GM19452 (cell line): Measurements from ENCODE around the gene OTX1.
A peak's percentile ranks its signal among the peaks of the same experiment; 100 is the strongest.
"Not testable (repeated sequence)": the region's sequence is repeated elsewhere in the genome, so short reads cannot be mapped to it uniquely, and the experiment has no call there.

Experiments
- ATAC-seq: cut with Tn5 transposase; IDR thresholded peaks from one replicate; pipeline ENCODE4 v1.9.1; 2021; ENCODE audit not compliant: unreplicated experiment

Gene OTX1

DNA sequence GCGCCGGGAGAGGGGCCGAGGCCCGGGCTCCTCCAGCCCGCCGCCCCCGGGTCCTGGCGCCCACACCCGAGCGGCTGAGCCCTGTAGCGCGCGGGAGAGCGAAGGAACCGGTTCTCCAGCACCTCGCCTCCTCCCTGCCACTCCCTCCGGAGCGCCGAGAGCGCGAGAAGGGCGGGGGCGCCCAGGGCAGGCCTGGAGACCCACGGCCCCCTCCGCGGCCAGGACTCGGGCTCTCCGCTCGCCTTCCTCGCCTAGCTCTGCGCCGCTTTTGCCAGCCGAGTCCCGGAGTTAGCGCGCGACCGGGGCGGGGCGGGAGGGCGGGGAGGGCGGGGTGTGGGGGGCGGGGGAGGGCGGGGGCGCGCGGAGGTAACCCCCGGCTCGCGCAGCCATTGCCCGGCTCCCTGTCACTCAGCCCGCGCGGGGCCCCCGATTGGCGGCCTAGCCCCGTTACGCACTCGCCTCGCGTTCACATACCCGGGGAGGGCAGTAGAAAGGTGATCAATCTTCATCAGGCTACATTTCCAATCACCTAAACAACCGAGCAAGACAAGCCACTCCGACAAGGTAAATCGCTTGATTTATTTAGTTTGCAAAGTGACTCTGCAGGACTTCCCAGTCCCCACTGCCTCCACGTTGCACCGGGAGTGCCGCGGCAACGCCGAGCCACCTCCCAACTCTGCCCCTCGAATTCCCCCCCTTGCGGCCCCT, at the start of gene OTX1:
OTX1 (plus strand) TSS at position 497 of the 708 bp plus-strand sequence. CDS start 2,161 bp downstream, outside the sequence.
- peak; percentile 75 for ATAC-seq

DNA sequence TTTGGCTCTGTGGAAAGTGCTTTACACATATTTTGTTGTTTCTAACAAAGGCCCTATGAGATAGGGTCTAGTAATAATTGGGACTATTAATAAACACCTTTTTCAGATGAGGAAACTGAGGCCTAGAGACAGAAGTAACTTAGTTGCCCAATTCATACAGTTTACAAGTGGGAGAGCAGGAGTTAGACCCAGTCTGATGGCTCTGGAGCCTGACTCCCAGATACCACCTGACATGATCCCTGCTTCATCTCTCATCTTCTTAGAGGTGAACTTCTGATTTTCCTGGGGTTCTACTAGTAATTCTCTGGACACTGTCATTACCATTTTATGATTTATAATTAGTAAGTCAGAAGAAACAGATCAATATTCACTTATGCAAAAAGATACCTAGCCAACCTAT, 49.1 kb upstream of the OTX1 start:
- no peak for ATAC-seq

DNA sequence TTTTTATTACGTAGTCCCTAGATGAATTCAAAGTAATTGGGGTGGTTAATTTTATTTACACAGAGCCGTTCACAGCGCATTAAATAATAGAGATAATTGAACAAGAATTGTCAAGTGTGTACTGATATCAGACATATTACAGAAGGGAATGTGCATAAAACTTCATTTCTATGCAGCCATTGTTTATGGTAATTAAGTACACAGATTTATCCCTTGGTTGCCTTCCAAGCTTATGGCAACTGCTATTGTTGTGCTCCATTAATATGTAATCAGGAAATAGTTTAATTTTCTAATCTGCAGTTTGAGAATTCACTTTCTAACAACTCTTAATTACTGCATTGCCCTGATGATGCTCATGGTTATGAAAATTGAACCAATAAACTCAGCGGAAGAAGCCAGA, 47.3 kb upstream of the OTX1 start:
- no peak for ATAC-seq

DNA sequence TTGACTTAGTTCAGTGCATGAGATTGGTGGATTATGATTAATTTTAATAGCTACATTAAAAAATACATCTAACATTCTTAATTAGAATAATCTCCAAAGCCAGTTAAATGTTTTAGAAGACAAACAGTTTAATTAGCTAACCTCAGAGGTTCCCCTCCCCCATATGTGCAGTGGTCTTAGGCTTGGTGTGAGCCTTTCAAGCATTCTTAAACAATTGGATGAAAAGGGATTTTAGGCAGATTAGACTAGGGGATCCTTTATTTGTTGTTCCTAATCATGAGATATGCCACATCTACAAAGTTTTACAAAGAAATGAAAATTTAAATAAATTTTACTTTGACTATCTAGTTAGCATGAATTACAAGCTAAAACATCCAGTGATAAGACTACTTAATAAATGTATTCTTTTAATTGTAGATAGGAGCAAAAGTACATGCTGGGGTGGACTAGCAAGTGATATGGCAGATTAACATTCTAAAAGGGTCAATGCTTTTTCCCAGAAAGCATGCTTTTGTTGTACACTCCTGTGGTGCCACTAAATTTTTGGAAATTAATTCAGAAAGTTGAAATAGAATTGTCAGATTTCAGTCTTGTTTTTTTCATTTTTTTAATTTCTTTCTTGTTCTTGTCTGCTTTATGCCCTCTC, 42.7 kb upstream of the OTX1 start:
- no peak for ATAC-seq

DNA sequence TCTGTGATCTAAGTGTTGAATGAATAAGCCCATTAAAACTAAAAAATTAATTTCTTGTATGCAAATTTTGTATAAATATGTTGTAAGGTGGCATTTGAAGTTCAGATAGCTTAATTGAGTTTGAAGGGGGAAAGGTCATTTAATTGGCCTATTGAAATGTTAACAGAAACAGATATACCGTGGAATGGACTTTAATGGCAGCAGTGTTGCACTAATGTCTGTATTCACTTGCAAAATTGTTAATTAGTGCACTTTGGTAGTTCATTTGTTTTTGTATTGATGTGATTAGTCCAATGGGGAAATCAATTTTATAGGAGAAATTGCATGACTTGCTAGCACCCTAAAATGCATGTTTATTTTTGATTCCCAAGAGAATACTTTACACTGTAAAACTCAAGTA, 41.8 kb upstream of the OTX1 start:
- no peak for ATAC-seq

DNA sequence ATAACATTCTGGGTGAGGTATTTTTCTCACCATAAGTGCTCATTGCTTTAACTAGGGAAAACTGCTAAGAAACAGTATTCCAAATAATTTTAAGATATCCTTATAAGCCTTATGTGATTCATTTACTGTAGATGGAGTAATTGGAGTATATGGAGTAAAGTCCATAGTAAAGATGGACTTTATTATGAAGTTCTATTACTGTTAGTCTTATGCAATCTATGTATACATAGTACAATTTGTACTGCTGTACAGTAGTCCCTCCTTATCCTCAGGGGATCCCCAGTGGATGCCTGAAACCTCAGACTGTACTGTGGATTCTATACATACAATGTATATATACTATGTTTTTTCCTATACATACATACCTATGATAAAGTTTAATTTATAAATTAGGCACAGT, 41.1 kb upstream of the OTX1 start:
- no peak for ATAC-seq

DNA sequence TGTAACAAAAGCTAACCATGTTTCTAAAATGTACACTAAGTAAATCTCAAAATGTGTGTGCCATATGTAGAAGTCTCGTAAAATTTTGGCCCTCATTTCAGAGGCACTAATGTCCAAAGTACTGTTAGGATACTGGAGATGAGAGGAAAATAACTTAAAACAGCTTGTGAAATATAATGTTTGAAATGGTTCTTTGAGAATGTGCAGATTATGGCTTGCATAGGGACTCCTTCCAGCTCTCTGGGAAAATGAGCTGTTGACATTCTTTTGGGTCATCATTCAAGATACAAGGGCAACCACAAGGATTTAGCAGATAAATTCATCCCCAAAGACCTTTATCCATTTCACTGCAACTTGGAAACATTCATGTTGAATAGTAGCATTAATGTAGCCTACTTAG, 38.1 kb upstream of the OTX1 start:
- ATAC-seq: no peak

DNA sequence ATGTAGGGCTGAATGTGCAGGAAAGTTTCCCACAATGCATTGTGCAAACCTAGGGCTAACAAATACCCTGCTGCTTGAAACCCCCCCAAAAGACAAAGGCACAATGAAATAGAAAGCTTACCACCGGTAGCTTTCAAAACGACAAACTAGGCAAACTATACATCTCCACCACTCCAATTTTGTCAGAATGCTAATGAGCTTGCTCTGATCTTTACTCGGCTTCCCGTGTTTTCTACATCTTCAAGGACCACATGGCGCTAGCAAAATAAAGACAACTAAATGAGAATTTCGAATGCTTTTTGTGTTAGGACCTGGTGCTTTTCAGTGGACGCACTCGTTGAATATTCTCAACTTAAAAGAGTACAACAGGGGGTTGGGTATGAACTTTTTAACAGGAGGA, 37.2 kb upstream of the OTX1 start:
- ATAC-seq: no peak

DNA sequence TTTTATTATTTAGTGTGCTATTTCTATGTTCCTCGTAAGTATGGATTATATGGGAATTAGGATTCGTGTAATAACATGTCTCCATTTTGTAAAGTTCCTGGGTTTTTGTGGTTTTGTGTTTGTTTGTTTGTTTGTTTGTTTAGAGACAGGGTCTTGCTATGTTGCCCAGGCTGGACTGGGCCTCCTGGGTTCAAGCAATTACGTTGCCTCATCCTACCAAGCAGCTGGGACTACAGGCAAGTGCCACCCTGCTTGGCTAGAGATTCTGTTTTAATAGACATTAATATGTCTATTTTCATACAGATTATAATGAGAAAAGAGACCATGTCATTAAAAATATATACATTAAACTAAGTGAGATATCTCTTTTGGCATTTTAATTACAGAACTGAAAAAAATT, 35.2 kb upstream of the OTX1 start:
- no peak for ATAC-seq

DNA sequence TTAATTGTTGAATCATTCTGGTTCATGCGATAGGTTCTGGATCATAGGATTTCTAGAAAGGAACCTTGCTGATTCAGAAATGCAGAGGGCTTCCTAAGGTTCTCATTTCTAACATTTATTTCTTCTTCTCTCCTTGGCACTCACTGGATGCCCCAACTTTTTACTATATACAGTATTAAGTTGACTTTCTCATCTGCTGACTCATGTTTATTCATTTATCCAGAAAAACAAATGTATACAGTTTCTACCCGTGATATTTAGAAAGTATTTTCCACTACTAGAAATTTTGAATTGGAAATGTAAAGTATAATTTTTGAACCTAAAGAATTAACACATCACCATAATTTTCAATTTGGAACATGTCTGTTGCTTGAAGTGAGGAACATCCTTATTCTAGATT, 32.2 kb upstream of the OTX1 start:
- ATAC-seq: no peak

DNA sequence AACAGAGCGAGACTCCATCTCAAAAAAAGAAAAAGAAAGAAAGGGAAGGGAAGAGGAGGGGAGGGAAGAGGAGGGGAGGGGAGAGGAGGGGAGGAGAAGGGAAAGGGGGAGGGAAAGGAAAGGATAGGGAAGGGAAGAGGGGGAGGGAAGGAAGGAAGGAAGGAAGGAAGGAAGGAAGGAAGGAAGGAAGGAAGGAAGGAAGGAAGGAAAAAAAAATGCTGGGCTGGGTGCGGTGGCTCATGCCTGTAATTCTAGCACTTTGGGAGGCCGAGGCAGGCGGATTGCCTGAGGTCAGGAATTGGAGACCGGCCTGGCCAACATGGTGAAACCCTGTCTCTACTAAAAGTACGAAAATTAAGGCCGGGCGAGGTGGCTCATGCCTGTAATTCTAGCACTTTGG, 30.9 kb upstream of the OTX1 start:
- ATAC-seq: not testable (repeated sequence)

DNA sequence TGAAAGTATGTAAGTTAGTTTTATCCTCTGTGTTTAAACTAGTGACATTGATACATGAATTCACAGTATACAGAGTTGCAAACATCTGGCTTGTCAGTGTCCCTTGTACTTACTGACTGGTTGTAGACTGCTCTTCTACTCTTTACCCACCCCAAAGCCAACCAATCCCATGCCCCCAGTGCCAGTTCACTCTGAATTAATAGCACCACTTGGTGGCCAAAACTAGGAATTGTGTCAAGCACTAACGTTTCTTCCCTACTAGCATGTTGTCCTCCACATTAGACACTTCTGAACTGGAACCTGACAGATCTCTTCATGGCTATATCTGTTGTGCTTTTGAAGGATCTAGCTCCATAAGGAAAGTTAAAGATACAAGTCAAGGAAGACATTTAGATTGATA, 27.2 kb upstream of the OTX1 start:
- no peak for ATAC-seq

DNA sequence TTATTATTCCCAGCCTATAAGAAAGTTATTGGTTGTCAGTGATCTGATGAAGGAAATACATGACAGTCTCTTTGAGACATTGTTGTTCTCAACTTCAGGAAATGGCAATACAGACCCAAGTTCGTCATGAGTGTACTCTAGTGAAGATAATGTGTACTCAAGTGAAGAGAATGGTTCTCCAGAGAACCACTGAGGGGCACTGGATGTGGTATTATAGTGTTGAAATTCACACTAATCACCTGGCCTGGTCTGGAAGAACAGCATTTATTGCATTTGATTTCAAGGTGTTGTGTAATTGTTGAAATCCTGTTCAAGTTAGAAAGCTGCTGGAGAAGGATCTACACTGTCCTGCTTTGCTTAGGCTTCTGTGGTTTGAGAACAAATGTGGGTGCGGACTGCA, 23.4 kb upstream of the OTX1 start:
- ATAC-seq: no peak

DNA sequence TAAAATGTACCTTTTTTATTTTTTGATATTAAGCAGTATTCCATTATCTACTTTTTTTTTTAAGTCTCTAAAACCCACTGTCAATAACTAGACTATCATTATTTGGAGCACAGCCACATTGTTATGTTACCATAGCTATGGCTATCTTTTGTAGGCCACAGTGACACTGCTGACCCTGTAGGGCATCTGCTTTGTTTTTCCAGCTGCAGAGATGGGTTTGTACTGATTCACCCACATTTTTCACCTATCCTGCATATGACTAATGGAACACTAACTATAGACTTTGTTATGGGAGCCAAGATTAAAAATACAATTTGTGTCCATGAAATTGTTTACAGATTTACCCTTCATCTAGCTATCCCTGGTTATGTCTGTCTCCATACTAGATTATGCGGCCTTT, 21.6 kb upstream of the OTX1 start:
- no peak for ATAC-seq

DNA sequence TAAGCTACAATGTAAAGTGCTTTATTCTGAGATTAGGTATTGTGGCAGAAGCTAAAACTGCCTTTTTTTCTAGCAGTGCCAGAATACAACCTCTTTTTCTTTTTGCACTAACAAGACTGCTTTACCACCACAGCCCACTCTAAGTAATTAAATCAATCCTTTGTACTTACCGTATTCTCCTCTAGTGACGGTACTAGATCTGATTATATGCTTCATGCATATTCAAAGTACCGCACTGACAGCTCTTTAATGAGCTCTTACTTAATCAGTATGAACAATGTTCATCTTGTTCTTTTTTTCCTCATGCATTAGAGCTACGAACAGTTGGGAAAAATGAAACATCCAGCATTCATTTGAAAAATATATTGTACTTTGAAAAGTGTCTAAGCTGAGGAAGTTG, 16.1 kb upstream of the OTX1 start:
- no peak for ATAC-seq

DNA sequence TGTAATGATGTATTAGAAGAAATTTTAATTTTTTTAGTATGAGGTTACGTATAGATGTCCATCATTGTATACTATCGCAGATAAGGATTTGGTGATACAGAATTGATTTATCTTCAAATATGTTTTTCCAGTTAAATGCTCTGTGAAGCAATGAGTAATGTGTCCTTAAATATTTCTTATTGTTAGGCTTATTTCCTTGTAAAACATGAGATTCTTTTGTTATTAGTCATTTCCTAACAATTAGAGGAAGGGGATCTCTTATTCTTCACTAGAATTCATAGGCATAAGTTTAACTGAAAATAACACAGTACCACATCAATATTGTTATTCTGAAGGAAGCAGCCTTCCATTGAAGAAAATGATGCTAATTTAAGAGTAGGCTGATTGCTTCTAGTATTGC, 15.5 kb upstream of the OTX1 start:
- no peak for ATAC-seq

DNA sequence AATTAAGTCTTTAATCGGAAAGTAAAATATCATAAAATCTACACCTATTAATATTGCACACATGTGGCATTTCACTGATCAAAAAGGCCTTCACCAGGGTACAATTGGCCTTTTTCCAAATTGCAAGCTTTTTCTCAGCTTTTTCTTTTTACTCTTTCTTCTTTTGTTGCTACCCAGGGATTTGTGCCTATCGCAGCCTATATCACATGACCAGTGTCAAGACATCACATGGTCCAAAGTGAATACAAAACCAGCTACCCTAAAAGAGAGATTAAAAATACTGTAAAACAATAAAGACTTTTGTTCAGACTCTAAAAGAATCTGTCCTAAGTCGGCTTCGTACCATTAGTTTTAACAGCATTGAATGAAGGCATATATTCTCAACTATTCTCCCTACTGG, 15.0 kb upstream of the OTX1 start:
- ATAC-seq: no peak

DNA sequence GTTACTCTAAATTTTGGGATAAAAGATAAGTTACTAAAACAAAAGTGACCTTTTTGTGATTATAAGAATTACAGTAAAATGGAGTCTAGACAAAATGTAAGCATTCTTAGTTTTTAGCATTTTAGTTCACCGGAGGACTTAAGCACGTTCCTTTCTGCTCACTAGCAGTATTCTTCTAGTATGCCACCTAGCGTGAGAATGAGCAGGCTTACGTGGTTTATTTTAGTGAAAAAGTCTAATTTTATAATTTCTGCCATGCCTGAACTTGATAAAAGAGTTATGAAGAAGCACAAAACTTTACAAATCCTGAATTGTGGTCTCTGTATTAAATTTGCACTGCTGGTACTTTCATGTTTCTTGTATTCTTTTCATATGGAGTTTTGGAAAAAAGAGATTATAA, 12.6 kb upstream of the OTX1 start:
- no peak for ATAC-seq

DNA sequence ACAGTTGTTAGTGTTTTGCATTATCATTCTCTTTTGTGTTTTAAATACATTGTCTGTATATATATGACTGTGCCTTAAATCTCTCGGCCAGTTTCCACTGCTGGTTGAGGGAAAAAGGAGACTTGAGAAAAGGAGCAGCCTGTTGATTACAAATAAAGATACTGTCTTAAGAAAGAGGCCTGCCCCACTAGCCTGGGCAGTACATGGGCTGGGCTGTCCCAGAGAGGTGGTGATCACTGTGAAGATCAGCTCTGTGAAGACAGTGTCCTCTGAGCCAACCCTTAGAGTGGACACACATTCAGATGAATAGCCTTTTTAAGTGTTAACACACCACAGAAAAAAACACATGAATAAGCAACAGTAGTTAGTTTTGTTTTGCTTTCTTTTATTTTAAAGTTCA, 10.0 kb upstream of the OTX1 start:
- ATAC-seq: no peak

DNA sequence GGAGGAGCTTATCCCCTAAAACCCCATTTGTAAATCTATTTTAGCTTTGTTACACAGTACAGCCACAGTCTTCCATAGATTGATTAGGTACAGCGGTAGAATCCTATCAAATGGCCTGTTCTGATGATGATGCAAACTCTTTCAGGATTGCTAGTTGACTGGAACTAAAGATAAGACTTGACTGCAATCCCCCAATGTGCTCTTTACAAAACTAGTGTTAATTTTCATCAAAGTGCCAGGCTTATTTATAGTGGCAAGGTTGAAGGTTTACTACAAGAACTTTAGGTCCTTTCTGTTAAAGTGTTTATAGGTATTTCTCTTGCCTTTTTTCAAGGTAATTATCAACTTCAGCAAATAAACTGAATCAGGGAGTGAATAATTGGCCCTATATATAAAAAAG, 9.0 kb upstream of the OTX1 start:
- ATAC-seq: no peak

DNA sequence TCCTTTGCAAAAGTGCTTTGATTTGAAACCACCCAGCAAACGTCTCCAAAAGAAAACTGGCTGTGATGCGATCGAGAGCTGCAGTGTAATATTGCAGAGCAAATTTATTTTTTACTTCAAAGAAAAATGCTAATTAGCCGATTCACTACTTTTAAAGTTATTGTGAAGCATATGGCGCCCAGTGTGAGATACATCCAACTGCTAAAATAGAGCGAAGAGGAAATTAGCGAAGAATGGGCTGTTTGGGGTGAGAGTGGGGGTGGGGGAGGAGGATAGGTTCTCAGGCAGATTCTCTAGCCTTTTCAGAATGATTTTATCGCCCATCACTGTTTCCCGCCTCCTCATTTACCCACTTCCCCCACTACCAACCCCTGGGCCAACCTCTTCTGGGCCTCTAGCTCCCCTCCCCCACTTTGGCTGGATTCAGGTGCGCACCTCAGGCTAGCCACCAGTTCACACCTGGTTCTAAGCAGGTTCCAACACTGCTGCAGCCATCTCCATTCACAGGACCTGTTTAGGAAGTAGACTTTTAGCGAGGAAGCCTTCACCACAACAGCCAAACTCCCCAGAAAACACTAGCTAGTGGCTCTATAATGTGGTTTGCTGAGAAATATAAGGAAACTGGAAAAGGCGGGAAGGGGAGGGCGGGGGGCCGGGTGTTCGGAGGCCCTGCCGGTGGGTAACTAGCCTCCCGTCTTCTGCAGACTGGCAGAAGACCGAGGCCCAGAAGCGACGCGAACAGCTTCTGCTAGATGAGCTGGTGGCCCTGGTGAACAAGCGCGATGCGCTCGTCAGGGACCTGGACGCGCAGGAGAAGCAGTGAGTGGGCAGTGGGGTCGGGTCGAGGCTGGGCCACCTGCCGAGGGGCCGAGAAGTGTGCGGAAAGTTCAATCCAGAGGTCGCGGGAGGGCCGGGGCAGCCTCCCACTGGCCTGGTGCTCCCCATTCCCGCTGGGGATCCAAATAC, 6.0 kb upstream of the OTX1 start:
- no peak for ATAC-seq

DNA sequence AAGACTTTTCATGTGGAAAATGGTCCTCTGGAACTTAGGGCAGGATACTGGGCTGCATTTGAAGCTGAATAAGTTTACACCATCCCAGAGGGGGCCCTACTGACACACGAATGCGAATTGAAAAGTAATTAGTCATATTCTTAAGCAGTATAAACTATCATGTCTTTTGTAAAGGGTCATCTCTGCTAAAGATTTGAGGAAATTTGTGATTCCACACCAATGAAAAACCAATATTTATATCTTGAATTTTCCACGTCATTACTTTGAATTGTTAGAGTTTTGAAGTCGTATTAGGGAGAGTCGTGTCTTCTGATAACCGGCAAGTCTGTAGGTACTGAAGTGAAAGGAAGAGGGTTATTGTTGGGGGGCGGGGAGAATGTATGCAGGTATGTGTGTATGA, 4.1 kb upstream of the OTX1 start:
- ATAC-seq: no peak
